ENCODE data around the gene MEX3C. TPM values are rescaled to one million over a fixed set of nuclear protein-coding genes. Genes with fewer than 3 reads are reported as not detected.
A peak's percentile ranks its signal among the peaks of the same experiment; 100 is the strongest.

The MEX3C gene
- polyA plus RNA-seq, 1 donor from 2014 or later, result 58.6 TPM

DNA sequence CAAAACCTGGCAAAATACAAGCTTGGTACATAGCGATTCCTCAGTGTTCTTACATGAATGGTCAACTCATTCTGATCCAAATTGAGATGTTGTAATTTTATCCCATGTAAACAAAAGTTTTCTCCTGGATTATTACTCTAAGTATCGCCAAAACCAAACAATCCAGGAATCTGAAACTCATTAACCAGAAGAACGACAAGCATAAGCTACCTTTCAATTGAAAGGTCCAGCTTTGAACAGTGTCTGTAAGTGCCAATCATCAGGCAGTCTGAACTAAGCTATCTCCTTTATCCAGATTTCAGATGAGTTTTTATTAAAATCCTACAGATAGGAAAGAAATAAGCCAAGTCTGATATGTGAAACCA is 2.4 kb downstream of the MEX3C start:
- H3K4me2 ChIP-seq (ENCODE audit: low read length), result peak overlapping the region; percentile 87
- peaks cover 4% of the 10 kb centered on the region for H3F3A ChIP-seq (ENCODE audit: insufficient read depth, low read length, poor library complexity, severe bottlenecking)
- peaks cover 28% of the 10 kb centered on the region for H4K20me1 ChIP-seq (ENCODE audit: insufficient read depth)
- no peaks in the 10 kb centered on the region for H3K9me3 ChIP-seq (ENCODE audit: low read length)
- peak overlapping the region; percentile 98 for H3K4me3 ChIP-seq (ENCODE audit: low read length)
- H3K27ac ChIP-seq (ENCODE audit: low read length), result peak overlapping the region; percentile 94
- peak overlapping the region; percentile 98 for H3K9ac ChIP-seq (ENCODE audit: low read length)
- TF ChIP-seq RAD21 (conservative IDR thresholded peaks at IDR 0.05) (no peak), EP300 (conservative IDR thresholded peaks at IDR 0.05; ENCODE audit: poor library complexity, severe bottlenecking) (no peak)
- H3K27me3 ChIP-seq (ENCODE audit: insufficient read depth, low read depth, low read length), result no peaks in the 10 kb centered on the region
- no peaks in the 10 kb centered on the region for H3K9me2 ChIP-seq (ENCODE audit: insufficient read depth, low read length)
- peaks cover 68% of the 10 kb centered on the region for H3K79me2 ChIP-seq (replicated peaks; ENCODE audit: insufficient read depth, low read length)
- H2AFZ ChIP-seq (ENCODE audit: low read depth, low read length), result no peak overlapping the region
- no peaks in the 10 kb centered on the region for H3K36me3 ChIP-seq (ENCODE audit: insufficient read depth, low read length)

DNA sequence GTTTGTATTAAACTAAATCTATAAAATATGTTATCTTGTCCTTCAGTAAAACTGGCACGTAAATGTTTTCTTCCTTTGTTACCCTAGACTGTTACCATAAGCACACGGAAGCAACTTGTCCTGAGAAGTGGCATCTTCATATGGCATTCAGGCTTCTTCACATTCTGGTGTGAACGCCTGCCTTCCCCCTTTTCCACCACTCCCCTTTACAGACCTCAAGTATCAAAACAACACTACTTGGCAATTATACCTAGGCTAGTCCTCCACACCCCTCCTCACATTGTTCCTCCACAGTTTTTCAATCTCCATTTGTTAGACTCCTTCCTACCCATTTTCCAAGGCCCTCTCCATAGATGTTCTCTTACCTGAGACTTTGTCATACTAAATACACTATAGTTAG is 2.9 kb downstream of the MEX3C start:
- no peak overlapping the region for H2AFZ ChIP-seq (ENCODE audit: low read depth, low read length)
- H3K4me3 ChIP-seq (ENCODE audit: low read length), result peak overlapping the region; percentile 98
- H3K9ac ChIP-seq (ENCODE audit: low read length), result peak overlapping the region; percentile 98
- peaks cover 31% of the 10 kb centered on the region for H4K20me1 ChIP-seq (ENCODE audit: insufficient read depth)
- H3F3A ChIP-seq (ENCODE audit: insufficient read depth, low read length, poor library complexity, severe bottlenecking), result peaks cover 4% of the 10 kb centered on the region
- no peaks in the 10 kb centered on the region for H3K9me2 ChIP-seq (ENCODE audit: insufficient read depth, low read length)
- H3K36me3 ChIP-seq (ENCODE audit: insufficient read depth, low read length), result no peaks in the 10 kb centered on the region
- no peaks in the 10 kb centered on the region for H3K27me3 ChIP-seq (ENCODE audit: insufficient read depth, low read depth, low read length)
- H3K79me2 ChIP-seq (replicated peaks; ENCODE audit: insufficient read depth, low read length), result peaks cover 73% of the 10 kb centered on the region
- H3K4me2 ChIP-seq (ENCODE audit: low read length), result peak overlapping the region; percentile 87
- H3K27ac ChIP-seq (ENCODE audit: low read length), result peak overlapping the region; percentile 94
- no peaks in the 10 kb centered on the region for H3K9me3 ChIP-seq (ENCODE audit: low read length)
- TF ChIP-seq RAD21 (conservative IDR thresholded peaks at IDR 0.05), result no peak
- TF ChIP-seq TAF1 (IDR thresholded peaks at IDR 0.05; ENCODE audit: low read depth), result peak; percentile 47

DNA sequence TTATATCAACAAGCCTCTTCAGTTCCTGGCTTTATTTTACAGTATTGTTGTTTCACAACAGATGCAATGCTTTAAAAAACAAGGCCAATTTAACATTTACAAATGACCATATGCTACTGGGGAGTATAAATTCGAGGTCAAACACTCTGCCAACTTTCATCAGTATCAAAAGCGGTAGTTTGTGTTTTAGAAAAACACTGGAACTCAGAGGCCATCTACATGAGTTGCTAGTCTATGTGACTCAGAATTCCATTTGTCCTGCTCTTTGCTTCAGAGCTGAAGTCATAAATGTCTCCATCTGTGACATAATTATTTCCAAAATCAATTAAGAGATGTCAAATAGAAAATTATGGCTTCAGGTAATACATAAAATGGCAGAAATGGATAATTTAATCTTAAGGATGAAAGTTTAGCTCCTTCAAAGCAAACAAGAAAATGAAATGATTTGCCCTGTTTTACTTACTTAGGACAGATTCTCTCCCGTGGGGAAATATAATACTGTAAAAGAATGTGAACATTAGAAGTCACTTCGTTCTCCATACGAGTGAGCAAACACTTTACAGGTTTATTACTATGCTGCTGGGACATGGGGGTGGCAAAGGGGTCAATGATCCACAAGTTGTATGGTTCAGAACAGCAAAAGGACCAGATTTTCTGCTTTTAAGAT is 3.7 kb downstream of the MEX3C start:
- H3K27me3 ChIP-seq (ENCODE audit: insufficient read depth, low read depth, low read length), result no peaks in the 10 kb centered on the region
- TF ChIP-seq EP300 (conservative IDR thresholded peaks at IDR 0.05; ENCODE audit: poor library complexity, severe bottlenecking) (no peak), RAD21 (conservative IDR thresholded peaks at IDR 0.05) (peak; percentile 8)
- H2AFZ ChIP-seq (ENCODE audit: low read depth, low read length), result no peak overlapping the region
- no peaks in the 10 kb centered on the region for H3K9me3 ChIP-seq (ENCODE audit: low read length)
- H3K36me3 ChIP-seq (ENCODE audit: insufficient read depth, low read length), result no peaks in the 10 kb centered on the region
- peaks cover 4% of the 10 kb centered on the region for H3F3A ChIP-seq (ENCODE audit: insufficient read depth, low read length, poor library complexity, severe bottlenecking)
- H4K20me1 ChIP-seq (ENCODE audit: insufficient read depth), result peaks cover 34% of the 10 kb centered on the region
- H3K4me3 ChIP-seq (ENCODE audit: low read length), result peak overlapping the region; percentile 98
- H3K9me2 ChIP-seq (ENCODE audit: insufficient read depth, low read length), result no peaks in the 10 kb centered on the region
- H3K27ac ChIP-seq (ENCODE audit: low read length), result peak overlapping the region; percentile 94
- H3K9ac ChIP-seq (ENCODE audit: low read length), result peak overlapping the region; percentile 98
- H3K79me2 ChIP-seq (replicated peaks; ENCODE audit: insufficient read depth, low read length), result peaks cover 81% of the 10 kb centered on the region
- peak overlapping the region; percentile 87 for H3K4me2 ChIP-seq (ENCODE audit: low read length)

DNA sequence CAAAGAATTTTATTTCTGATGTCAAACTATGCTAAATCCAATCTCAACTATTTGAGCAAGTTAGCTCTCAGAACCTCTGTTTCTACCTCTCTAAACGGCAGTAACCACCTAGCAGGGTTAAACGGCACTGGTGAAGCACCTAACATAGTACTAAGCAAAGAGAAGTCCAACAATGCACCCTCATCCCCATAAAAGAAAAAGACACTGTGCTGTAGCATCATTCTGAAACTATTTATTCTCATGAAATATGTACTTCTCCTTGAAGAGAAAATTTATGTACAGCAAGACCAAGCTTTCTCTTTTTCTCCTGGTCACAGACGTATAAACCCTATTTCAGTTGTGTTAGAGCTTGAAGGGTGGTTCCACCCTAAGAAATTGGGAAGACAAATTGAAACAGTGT is 4.8 kb downstream of the MEX3C start:
- Histone ChIP-seq H3K27me3 (ENCODE audit: insufficient read depth, low read depth, low read length) (no peaks in the 10 kb centered on the region), H3K4me3 (ENCODE audit: low read length) (peak overlapping the region; percentile 98), H2AFZ (ENCODE audit: low read depth, low read length) (no peak overlapping the region), H4K20me1 (ENCODE audit: insufficient read depth) (peaks cover 40% of the 10 kb centered on the region), H3K27ac (ENCODE audit: low read length) (no peak overlapping the region), H3K79me2 (replicated peaks; ENCODE audit: insufficient read depth, low read length) (peaks cover 92% of the 10 kb centered on the region), H3K36me3 (ENCODE audit: insufficient read depth, low read length) (no peaks in the 10 kb centered on the region), H3F3A (ENCODE audit: insufficient read depth, low read length, poor library complexity, severe bottlenecking) (peaks cover 4% of the 10 kb centered on the region), H3K9ac (ENCODE audit: low read length) (no peak overlapping the region), H3K9me2 (ENCODE audit: insufficient read depth, low read length) (no peaks in the 10 kb centered on the region), H3K4me2 (ENCODE audit: low read length) (peak overlapping the region; percentile 87), H3K9me3 (ENCODE audit: low read length) (no peaks in the 10 kb centered on the region)
- TF ChIP-seq SMC3 (conservative IDR thresholded peaks at IDR 0.05; ENCODE audit: poor library complexity), result no peak
- TF ChIP-seq RAD21 (conservative IDR thresholded peaks at IDR 0.05), result no peak

GRCh38 chr18:51192026-51192425 is 5.5 kb downstream of the MEX3C start:
- no peaks in the 10 kb centered on the region for H3K27me3 ChIP-seq (ENCODE audit: insufficient read depth, low read depth, low read length)
- H3K9ac ChIP-seq (ENCODE audit: low read length), result no peak overlapping the region
- no peak overlapping the region for H3K27ac ChIP-seq (ENCODE audit: low read length)
- H2AFZ ChIP-seq (ENCODE audit: low read depth, low read length), result no peak overlapping the region
- H3K4me2 ChIP-seq (ENCODE audit: low read length), result peak overlapping the region; percentile 87
- peaks cover 4% of the 10 kb centered on the region for H3F3A ChIP-seq (ENCODE audit: insufficient read depth, low read length, poor library complexity, severe bottlenecking)
- H3K79me2 ChIP-seq (replicated peaks; ENCODE audit: insufficient read depth, low read length), result peaks cover 99% of the 10 kb centered on the region
- H3K9me3 ChIP-seq (ENCODE audit: low read length), result no peaks in the 10 kb centered on the region
- H4K20me1 ChIP-seq (ENCODE audit: insufficient read depth), result peaks cover 41% of the 10 kb centered on the region
- no peaks in the 10 kb centered on the region for H3K9me2 ChIP-seq (ENCODE audit: insufficient read depth, low read length)
- no peaks in the 10 kb centered on the region for H3K36me3 ChIP-seq (ENCODE audit: insufficient read depth, low read length)
- H3K4me3 ChIP-seq (ENCODE audit: low read length), result peak overlapping the region; percentile 98
- TF ChIP-seq EZH2 (IDR thresholded peaks at IDR 0.05; ENCODE audit: borderline replicate concordance, insufficient read depth, low read length, poor library complexity, severe bottlenecking) (no peak), EP300 (conservative IDR thresholded peaks at IDR 0.05; ENCODE audit: poor library complexity, severe bottlenecking) (no peak), POLR2AphosphoS5 (IDR thresholded peaks at IDR 0.05) (no peak), RAD21 (conservative IDR thresholded peaks at IDR 0.05) (no peak), MXI1 (conservative IDR thresholded peaks at IDR 0.05; ENCODE audit: poor library complexity, severe bottlenecking) (no peak), SMC3 (conservative IDR thresholded peaks at IDR 0.05; ENCODE audit: poor library complexity) (no peak), TAF1 (IDR thresholded peaks at IDR 0.05; ENCODE audit: low read depth) (no peak)
- TF ChIP-seq, protein P1, sequence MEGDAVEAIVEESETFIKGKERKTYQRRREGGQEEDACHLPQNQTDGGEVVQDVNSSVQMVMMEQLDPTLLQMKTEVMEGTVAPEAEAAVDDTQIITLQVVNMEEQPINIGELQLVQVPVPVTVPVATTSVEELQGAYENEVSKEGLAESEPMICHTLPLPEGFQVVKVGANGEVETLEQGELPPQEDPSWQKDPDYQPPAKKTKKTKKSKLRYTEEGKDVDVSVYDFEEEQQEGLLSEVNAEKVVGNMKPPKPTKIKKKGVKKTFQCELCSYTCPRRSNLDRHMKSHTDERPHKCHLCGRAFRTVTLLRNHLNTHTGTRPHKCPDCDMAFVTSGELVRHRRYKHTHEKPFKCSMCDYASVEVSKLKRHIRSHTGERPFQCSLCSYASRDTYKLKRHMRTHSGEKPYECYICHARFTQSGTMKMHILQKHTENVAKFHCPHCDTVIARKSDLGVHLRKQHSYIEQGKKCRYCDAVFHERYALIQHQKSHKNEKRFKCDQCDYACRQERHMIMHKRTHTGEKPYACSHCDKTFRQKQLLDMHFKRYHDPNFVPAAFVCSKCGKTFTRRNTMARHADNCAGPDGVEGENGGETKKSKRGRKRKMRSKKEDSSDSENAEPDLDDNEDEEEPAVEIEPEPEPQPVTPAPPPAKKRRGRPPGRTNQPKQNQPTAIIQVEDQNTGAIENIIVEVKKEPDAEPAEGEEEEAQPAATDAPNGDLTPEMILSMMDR (IDR thresholded peaks at IDR 0.05; ENCODE audit: poor library complexity, severe bottlenecking), result no peak

Measured in neural cell (in vitro differentiated cells).